Upper lobe of right lung (tissue), 1 donor: ENCODE data around the gene TMEM131. TPM values are rescaled to one million over a fixed set of nuclear protein-coding genes. Genes with fewer than 3 reads are reported as not detected.

Source experiments
- ATAC-seq: fragments of 200-7000 bp; cut with Tn5 transposase; one replicate; pipeline ENCODE4 v1.9.1; 2020; ENCODE audit warnings: mild to moderate bottlenecking, moderate library complexity
- DNase-seq: peaks from one replicate; pipeline ENCODE4 v3.0.0-alpha.2; 2020
- H3K27ac ChIP-seq: fragments of 200-600 bp; one replicate; pipeline ENCODE4 v1.8.0; 2022
- H3K27me3 ChIP-seq: fragments of 200-600 bp; one replicate; pipeline ENCODE4 v1.8.0; 2022; ENCODE audit warnings: mild to moderate bottlenecking
- H3K36me3 ChIP-seq: fragments of 200-600 bp; one replicate; pipeline ENCODE4 v1.8.0; 2022
- H3K4me1 ChIP-seq: fragments of 200-600 bp; one replicate; pipeline ENCODE4 v1.8.0; 2022
- H3K4me3 ChIP-seq: fragments of 200-600 bp; one replicate; pipeline ENCODE4 v1.8.0; 2022; ENCODE audit warnings: mild to moderate bottlenecking
- H3K9me3 ChIP-seq: fragments of 200-600 bp; one replicate; pipeline ENCODE4 v1.8.0; 2022
- CTCF ChIP-seq: fragments of 200-600 bp; IDR thresholded peaks from one replicate; pipeline ENCODE4 v1.8.0; 2022; ENCODE audit warnings: antibody characterized with exemption
- intact Hi-C: fragments of 100-400 bp; cut with DNase I; formaldehyde crosslinking; loops from one replicate; pipeline ENCODE4 v1.11.0; 2022
- total RNA-seq: library from RNA; stranded (reverse); fragmentation: NEBNext Ultra II Directional; extraction: Animal tissue kit (Norgen Biotek cat#: 25700); gene quantifications from one replicate; pipeline ENCODE4 v1.2.1, GENCODE V29; 2021
- donor health status: DM: no; HTN: yes; CAD: no; lungs with severe emphysema.

TMEM131 gene
- total RNA-seq, 1 donor from 2014 or later: 43.3 TPM

GRCh38 chr2:97985998-97986397, 9.8 kb downstream of the TMEM131 start:
- H3K4me1 ChIP-seq: peaks cover 10% of the 10 kb centered on the region
- no peak for ATAC-seq

GRCh38 chr2:97983698-97984097, 12.1 kb downstream of the TMEM131 start:
- ATAC-seq: no peak
- no peak overlapping the region for H3K4me3 ChIP-seq
- H3K4me1 ChIP-seq: no peaks in the 10 kb centered on the region
- intact Hi-C loops: no loop called here
- H3K36me3 ChIP-seq: no peaks in the 10 kb centered on the region
- no peaks in the 10 kb centered on the region for H3K27me3 ChIP-seq
- DNase-seq: no peak
- no peak for TF ChIP-seq CTCF
- no peak overlapping the region for H3K27ac ChIP-seq
- H3K9me3 ChIP-seq: no peaks in the 10 kb centered on the region

More at GRCh38 chr2:97985998-97986397, 9.8 kb downstream of the TMEM131 start:
- Histone ChIP-seq H3K27ac (no peak overlapping the region), H3K9me3 (no peaks in the 10 kb centered on the region), H3K27me3 (no peaks in the 10 kb centered on the region), H3K4me3 (no peak overlapping the region), H3K36me3 (no peaks in the 10 kb centered on the region)
- no peak for TF ChIP-seq CTCF
- no peak for DNase-seq
- intact Hi-C loops: no loop called here

- H3K9me3 ChIP-seq: no peaks in the 10 kb centered on the region
- H3K27me3 ChIP-seq: no peaks in the 10 kb centered on the region
- no peaks in the 10 kb centered on the region for H3K4me1 ChIP-seq
- no peak overlapping the region for H3K4me3 ChIP-seq
- no peak overlapping the region for H3K27ac ChIP-seq
- H3K36me3 ChIP-seq: no peaks in the 10 kb centered on the region
- DNase-seq (no peak), ATAC-seq (no peak)
- no peak for TF ChIP-seq CTCF
- intact Hi-C loops: no loop called here
Measured at GRCh38 chr2:97983134-97983533, 12.6 kb downstream of the TMEM131 start.

GRCh38 chr2:97982621-97983020, 13.1 kb downstream of the TMEM131 start:
- Histone ChIP-seq H3K4me3 (no peak overlapping the region), H3K9me3 (no peaks in the 10 kb centered on the region), H3K4me1 (no peaks in the 10 kb centered on the region), H3K27me3 (no peaks in the 10 kb centered on the region), H3K27ac (no peak overlapping the region), H3K36me3 (no peaks in the 10 kb centered on the region)
- intact Hi-C loops: no loop called here
- no peak for ATAC-seq
- no peak for TF ChIP-seq CTCF
- DNase-seq: no peak

GRCh38 chr2:97981961-97982360, 13.8 kb downstream of the TMEM131 start:
- Histone ChIP-seq H3K4me3 (no peak overlapping the region), H3K4me1 (no peaks in the 10 kb centered on the region), H3K36me3 (no peaks in the 10 kb centered on the region), H3K27ac (no peak overlapping the region), H3K9me3 (no peaks in the 10 kb centered on the region), H3K27me3 (no peaks in the 10 kb centered on the region)
- no peak for TF ChIP-seq CTCF
- no peak for DNase-seq
- intact Hi-C loops: no loop called here
- ATAC-seq: no peak

- DNase-seq: no peak
- intact Hi-C loops: no loop called here
- no peak overlapping the region for H3K27ac ChIP-seq
- H3K36me3 ChIP-seq: no peaks in the 10 kb centered on the region
- no peaks in the 10 kb centered on the region for H3K27me3 ChIP-seq
- H3K4me3 ChIP-seq: no peak overlapping the region
- peaks cover 4% of the 10 kb centered on the region for H3K9me3 ChIP-seq
- no peak for ATAC-seq
- no peaks in the 10 kb centered on the region for H3K4me1 ChIP-seq
- no peak for TF ChIP-seq CTCF
Measured at GRCh38 chr2:97979904-97980303, 15.8 kb downstream of the TMEM131 start.
